NCI-H226 (cell line): Measurements from ENCODE around the gene TNFAIP8.

Source experiments
- DNase-seq: peaks from one replicate; pipeline ENCODE4 v3.0.0-alpha.2; 2015

The TNFAIP8 gene

GRCh38 chr5:119353213-119353612 is 2.6 kb upstream of the TNFAIP8 start:
- DNase-seq, result no peak

DNA sequence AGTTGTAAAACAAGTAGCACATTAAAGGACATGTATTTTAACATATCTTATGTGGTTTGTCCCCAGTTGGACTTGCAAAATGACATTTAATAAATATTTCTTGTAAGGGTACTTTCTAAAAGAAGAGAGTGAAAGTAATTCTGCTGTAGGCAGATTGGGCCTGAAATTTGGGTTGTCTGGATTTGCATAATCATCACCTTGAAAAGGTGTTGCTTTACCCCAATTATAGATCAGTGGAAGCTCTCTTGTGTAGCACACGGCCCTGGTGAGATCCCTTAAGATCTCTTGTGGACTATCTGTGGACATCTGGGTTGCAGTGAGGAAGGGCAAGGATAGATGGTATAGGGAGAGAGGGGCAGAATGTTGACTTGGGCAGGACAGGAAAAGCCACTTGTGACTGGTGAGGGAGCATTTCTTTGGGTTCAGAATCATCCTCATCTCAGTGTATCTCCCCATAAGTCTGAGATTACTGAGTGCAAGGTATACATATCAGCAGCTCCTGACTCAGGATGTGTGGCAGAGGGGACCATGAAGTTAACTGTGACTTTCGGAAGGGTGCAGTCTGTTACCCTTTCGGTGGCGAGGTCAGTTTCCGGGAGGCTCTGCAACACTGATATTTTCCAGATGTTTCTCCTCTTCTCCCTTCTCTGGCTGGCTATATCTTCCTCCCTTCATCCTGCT is 2.0 kb upstream of the TNFAIP8 start:
- no peak for DNase-seq

- no peak for DNase-seq
Measured at GRCh38 chr5:119354537-119355243, 1.1 kb upstream of the TNFAIP8 start.

GRCh38 chr5:119355244-119355638 is 578 bp upstream of the TNFAIP8 start:
- no peak for DNase-seq

DNA sequence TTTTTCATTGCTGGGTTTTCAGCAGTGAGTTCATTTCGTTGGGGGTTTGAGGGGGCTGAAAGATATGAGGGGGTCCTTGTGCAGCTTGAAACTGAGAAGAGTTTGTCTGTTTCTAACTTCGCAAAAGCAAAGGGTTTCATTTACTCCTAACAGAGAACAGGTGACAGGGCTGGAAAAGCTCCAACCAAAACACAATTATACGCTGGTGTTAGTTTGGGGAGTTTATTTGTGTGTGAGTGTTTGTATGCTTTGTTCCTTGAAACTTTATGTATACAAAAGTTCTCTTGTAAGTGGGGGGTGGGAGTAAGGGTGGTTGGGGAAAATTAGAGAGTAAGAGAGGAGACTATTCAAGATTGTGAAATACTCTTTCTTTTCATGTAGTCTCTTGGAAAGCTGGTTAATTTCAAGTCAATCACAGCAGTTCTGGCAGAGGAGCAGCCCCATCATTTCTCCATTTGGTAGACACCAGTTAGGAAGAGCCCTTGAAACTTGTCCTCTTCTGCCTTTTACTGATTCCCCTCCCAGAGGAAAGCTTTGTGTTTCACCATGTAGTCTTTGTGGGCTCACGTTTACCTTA is 881 bp downstream of the TNFAIP8 start:
- no peak for DNase-seq

DNA sequence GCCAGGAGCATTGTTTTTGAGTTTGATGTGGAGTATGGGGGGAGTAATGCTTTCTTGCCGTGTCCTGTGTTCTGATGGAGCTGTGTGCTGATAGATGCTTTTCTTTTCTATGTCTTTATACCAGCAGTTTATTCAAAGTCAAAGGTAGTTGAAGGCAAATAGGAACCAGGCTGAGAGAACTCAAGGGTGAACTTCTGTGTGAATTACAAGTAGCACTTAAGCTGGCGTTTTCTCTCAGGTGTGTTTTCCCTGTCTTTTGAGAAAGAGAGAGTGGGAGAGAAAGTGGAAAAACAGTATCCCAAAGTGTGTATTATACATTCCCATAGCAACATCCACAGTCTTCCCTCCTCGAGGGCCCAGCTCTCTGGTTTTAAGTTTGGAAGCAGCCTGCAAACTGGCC is 1.5 kb downstream of the TNFAIP8 start:
- no peak for DNase-seq

GRCh38 chr5:119357808-119358529 is 2.1 kb downstream of the TNFAIP8 start:
- no peak for DNase-seq

DNA sequence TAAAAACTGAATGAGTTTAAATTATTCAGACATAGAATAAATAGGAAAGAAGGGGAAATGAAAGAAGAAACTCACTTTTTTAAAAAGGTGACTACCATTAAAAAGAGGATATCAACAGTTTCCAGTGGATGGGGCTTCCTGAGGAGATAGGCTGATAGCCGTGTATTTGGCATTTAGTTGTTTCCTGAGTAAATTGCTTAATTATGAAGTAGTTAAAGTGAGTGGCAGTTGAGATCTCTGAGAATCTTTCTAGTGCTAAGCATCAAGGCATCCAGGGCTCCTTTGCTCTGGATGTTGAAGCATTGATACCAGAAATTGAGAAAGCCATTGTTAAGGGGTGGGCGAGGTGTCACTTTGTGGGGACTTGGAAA is 2.7 kb downstream of the TNFAIP8 start:
- no peak for DNase-seq

GRCh38 chr5:119358901-119359603 is 3.2 kb downstream of the TNFAIP8 start:
- no peak for DNase-seq

- no peak for DNase-seq
Measured at GRCh38 chr5:119359737-119360413, 4.1 kb downstream of the TNFAIP8 start.

GRCh38 chr5:119360905-119361593 is 5.2 kb downstream of the TNFAIP8 start:
- peak; percentile 88 for DNase-seq

- no peak for DNase-seq
Measured at GRCh38 chr5:119361594-119362125, 5.8 kb downstream of the TNFAIP8 start.

- DNase-seq, result no peak
Measured at GRCh38 chr5:119362714-119363113, 6.9 kb downstream of the TNFAIP8 start.

GRCh38 chr5:119363271-119363670 is 7.5 kb downstream of the TNFAIP8 start:
- DNase-seq, result no peak

GRCh38 chr5:119363936-119364335 is 8.1 kb downstream of the TNFAIP8 start:
- DNase-seq, result no peak

- DNase-seq, result no peak
Measured at GRCh38 chr5:119365847-119366539, 10.2 kb downstream of the TNFAIP8 start.

DNA sequence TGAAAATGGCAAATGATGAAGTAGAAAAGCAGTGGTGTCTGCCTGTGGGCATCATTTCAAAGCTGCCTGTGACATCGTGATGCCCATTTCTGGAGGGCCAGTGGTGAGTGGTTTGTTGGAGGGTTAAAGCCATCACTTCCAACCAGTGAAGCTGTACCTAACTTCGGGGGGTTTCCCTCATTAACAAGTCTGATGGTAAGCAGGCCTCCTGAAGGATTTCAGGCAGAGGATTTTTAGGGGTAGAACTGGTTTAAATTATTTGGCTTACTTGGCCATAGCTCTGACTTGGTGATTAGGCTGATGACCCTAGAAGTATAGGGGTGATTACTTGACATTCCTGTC is 10.7 kb downstream of the TNFAIP8 start:
- DNase-seq, result no peak

DNA sequence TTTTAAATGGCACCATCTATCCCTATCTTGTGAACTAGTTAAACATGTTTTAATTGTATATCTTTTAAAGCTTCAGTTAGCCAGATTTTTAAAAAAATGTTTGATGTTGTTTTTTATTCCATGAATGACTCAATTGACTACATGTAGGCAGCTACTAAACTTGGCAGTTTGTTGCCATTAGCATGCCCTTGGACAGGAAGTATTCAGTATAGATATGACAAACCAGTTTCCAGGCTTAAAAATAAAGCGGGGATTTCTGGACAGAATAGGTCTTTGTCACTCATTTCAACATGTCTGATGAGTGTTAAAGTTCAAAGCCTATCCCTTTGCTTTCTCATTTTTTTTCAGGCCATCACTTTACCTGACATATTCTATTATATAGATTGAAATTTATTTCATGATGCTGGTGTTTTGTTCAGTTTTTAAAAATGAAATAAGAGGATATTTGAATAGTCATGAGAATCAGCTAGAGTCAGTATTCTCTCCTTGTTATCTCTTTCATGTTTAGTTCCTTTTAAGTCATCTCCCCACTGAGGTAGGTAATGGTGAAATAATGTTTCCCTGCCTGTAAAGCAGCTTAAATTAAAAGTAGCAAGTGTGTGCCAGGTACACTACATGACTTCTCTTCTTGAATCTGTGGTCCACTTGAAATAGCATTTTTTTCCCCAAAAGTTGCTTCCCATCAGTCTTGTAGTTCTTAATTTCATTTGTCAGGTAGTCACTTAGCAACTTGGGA is 11.9 kb downstream of the TNFAIP8 start:
- peak; percentile 24 for DNase-seq

GRCh38 chr5:119368238-119368630 is 12.4 kb downstream of the TNFAIP8 start:
- no peak for DNase-seq

DNA sequence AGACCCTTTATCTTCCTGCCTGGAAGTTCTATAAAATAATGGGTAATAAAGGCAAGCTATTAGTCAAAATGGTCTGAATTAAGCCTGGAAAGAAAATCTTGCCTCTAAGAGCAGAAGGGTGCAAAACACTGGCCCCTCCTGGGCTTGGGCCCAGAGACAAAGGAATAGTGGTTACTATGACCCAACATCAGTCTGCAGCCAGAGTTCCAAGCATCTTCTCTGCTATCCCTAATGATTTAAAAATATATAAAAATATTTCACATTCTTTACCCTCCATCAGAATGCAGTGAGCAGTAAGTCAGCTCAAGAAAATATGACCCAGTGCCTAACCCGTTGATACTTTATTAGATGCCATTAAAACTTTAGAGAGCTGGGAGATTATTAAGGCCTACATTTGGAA is 14.7 kb downstream of the TNFAIP8 start:
- DNase-seq, result no peak
